ENCODE results near the gene HELB. TPM values are rescaled to one million over a fixed set of nuclear protein-coding genes. Genes with fewer than 3 reads are reported as not detected.

The HELB gene
- total and polyA plus RNA-seq, 7 donors, result 0.25 to 1.9 (median 0.90) TPM

- Histone ChIP-seq H3K36me3 (ENCODE audit: insufficient read depth in 1 of 2, low read depth in 1 of 2) (no peaks in the 10 kb centered on the region), H3K4me3 (no peak overlapping the region), H3K9me3 (no peaks in the 10 kb centered on the region), H3K4me1 (no peaks in the 10 kb centered on the region), H3K27ac (no peak overlapping the region), H3K27me3 (ENCODE audit: insufficient read depth in 3 of 3, low read length in 2 of 3) (no peaks in the 10 kb centered on the region)
- intact Hi-C loops (cut with DNase I), result loop anchor here in 1 of 2 donors (10.0 kb wide), 1 partner anchor 422 kb away; no protein-coding TSS in a partner anchor
- ATAC-seq (no peak), DNase-seq (no peak)
- 52 to 58% (median 54%) methylated on average over 3 of the region's 3 CpGs for WGBS, 3 donors
- TF ChIP-seq CTCF (IDR thresholded peaks at IDR 0.05), result no peak
These were observed 29.6 kb upstream of the HELB start for GRCh38 chr12:66272650-66273049.

- ATAC-seq, result no peak
- WGBS, 3 donors, result 69 to 76% (median 71%) methylated on average over 1 of the region's 1 CpG
- TF ChIP-seq CTCF (IDR thresholded peaks at IDR 0.05), result no peak
- DNase-seq, result no peak
- intact Hi-C loops (cut with DNase I), result loop anchor here in 1 of 2 donors (10.0 kb wide), 1 partner anchor 422 kb away; no protein-coding TSS in a partner anchor
- Histone ChIP-seq H3K36me3 (ENCODE audit: insufficient read depth in 1 of 2, low read depth in 1 of 2) (no peaks in the 10 kb centered on the region), H3K27ac (no peak overlapping the region), H3K9me3 (no peaks in the 10 kb centered on the region), H3K4me1 (no peaks in the 10 kb centered on the region), H3K4me3 (no peak overlapping the region), H3K27me3 (ENCODE audit: insufficient read depth in 3 of 3, low read length in 2 of 3) (no peaks in the 10 kb centered on the region)
These were observed 29.1 kb upstream of the HELB start for GRCh38 chr12:66273147-66273546.

GRCh38 chr12:66275040-66275439, 27.3 kb upstream of the HELB start:
- H3K27me3 ChIP-seq (ENCODE audit: insufficient read depth in 3 of 3, low read length in 2 of 3), result no peaks in the 10 kb centered on the region
- ATAC-seq, result no peak
- no peak for DNase-seq
- intact Hi-C loops (cut with DNase I), result loop anchor here in 1 of 2 donors (10.0 kb wide), 1 partner anchor 420 kb away; no protein-coding TSS in a partner anchor
- H3K4me1 ChIP-seq, result no peaks in the 10 kb centered on the region
- H3K27ac ChIP-seq, result no peak overlapping the region
- no peaks in the 10 kb centered on the region for H3K36me3 ChIP-seq (ENCODE audit: insufficient read depth in 1 of 2, low read depth in 1 of 2)
- no peak overlapping the region for H3K4me3 ChIP-seq
- no peak for TF ChIP-seq CTCF (IDR thresholded peaks at IDR 0.05)
- no peaks in the 10 kb centered on the region for H3K9me3 ChIP-seq
- 57 to 61% (median 59%) methylated on average over 2 of the region's 2 CpGs for WGBS, 3 donors

- Histone ChIP-seq H3K27me3 (ENCODE audit: insufficient read depth in 3 of 3, low read length in 2 of 3) (no peaks in the 10 kb centered on the region), H3K36me3 (ENCODE audit: insufficient read depth in 1 of 2, low read depth in 1 of 2) (no peaks in the 10 kb centered on the region), H3K9me3 (no peaks in the 10 kb centered on the region), H3K4me1 (no peaks in the 10 kb centered on the region), H3K4me3 (no peak overlapping the region), H3K27ac (no peak overlapping the region)
- no peak for ATAC-seq
- peak; percentile 16 for TF ChIP-seq CTCF (IDR thresholded peaks at IDR 0.05)
- DNase-seq, result no peak
- 37 to 63% (median 52%) methylated on average over 3 of the region's 3 CpGs for whole genome bisulfite sequencing, 3 donors
- intact Hi-C loops (cut with DNase I), result loop anchor here in 1 of 2 donors (10.0 kb wide), 1 partner anchor 416 kb away; no protein-coding TSS in a partner anchor
These were observed 23.1 kb upstream of the HELB start for GRCh38 chr12:66279123-66279712.

GRCh38 chr12:66280561-66280960, 21.7 kb upstream of the HELB start:
- ATAC-seq (no peak), DNase-seq (no peak)
- no peak overlapping the region for H3K27ac ChIP-seq
- no peak for TF ChIP-seq CTCF (IDR thresholded peaks at IDR 0.05)
- no peaks in the 10 kb centered on the region for H3K36me3 ChIP-seq (ENCODE audit: insufficient read depth in 1 of 2, low read depth in 1 of 2)
- 44 to 75% (median 58%) methylated on average over 1 of the region's 1 CpG for WGBS, 3 donors
- no peak overlapping the region for H3K4me3 ChIP-seq
- H3K27me3 ChIP-seq (ENCODE audit: insufficient read depth in 3 of 3, low read length in 2 of 3), result no peaks in the 10 kb centered on the region
- no peaks in the 10 kb centered on the region for H3K4me1 ChIP-seq
- H3K9me3 ChIP-seq, result no peaks in the 10 kb centered on the region
- intact Hi-C loops (cut with DNase I), result no loop called here

Data from psoas muscle (tissue), 8 donors.